ENCODE data around the gene OLR1.

The OLR1 gene

DNA sequence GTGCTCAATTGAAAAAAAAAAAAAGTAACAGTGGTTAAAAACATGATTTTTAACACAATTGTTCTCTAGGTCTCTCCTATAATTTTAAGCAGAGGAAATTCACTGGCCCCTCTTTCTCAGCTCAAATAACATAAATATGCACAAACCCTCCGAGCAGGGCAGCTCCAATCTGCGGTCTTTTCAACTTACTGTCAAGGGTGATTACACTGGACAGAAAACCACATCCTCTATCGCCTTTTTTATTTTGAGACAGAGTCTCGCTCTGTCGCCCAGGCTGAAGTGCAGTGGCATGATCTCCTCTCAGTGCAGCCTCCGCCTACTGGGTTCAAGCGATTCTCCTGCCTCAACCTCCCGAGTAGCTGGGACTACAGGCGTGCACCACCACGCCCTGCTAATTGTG is 24.3 kb upstream of the OLR1 start:
- H3K23ac ChIP-seq (ENCODE audit: low read depth, low read length, poor library complexity) = no peak overlapping the region
- no peaks in the 10 kb centered on the region for H3K4me1 ChIP-seq (ENCODE audit: control insufficient read depth in 2 of 2, insufficient read depth in 1 of 2, low read depth in 1 of 2, low read length in 2 of 2)
- no peak overlapping the region for H2BK120ac ChIP-seq (ENCODE audit: low read depth, low read length)
- H3K9me3 ChIP-seq (replicated peaks in 1 of 2; ENCODE audit: control insufficient read depth in 2 of 2, insufficient read depth in 1 of 2, low read depth in 1 of 2, low read length in 2 of 2) = no peaks in the 10 kb centered on the region
- H4K8ac ChIP-seq (ENCODE audit: low read depth, low read length) = no peak overlapping the region
- no peak for DNase-seq (ENCODE audit: low spot score)
- no peak overlapping the region for H2AK5ac ChIP-seq (ENCODE audit: low read depth, low read length)
- no peak overlapping the region for H3K9ac ChIP-seq (ENCODE audit: low read depth, low read length, poor library complexity)
- no peaks in the 10 kb centered on the region for H3K36me3 ChIP-seq (replicated peaks in 1 of 2; ENCODE audit: control insufficient read depth in 2 of 2, insufficient read depth in 2 of 2, low read length in 2 of 2)
- H3K4me3 ChIP-seq (ENCODE audit: low read length in 2 of 2) = no peak overlapping the region
- no peak overlapping the region for H3K14ac ChIP-seq (ENCODE audit: low read length)
- H2BK5ac ChIP-seq (ENCODE audit: low read length) = no peak overlapping the region
- H3K18ac ChIP-seq (ENCODE audit: low read length) = no peak overlapping the region
- H3K27ac ChIP-seq (replicated peaks; ENCODE audit: low read length) = no peak overlapping the region
- H3K4ac ChIP-seq (ENCODE audit: low read length) = no peak overlapping the region
- no peak overlapping the region for H2AFZ ChIP-seq (ENCODE audit: low read length)
- WGBS, 2 donors (ENCODE audit: extremely low coverage in 2 of 2, insufficient read length in 2 of 2, insufficient replicate concordance in 1 of 2) = no CpG with 5 or more reads among the region's 10 CpGs
- H2BK12ac ChIP-seq (ENCODE audit: low read length) = no peak overlapping the region
- H2BK15ac ChIP-seq (ENCODE audit: low read length) = no peak overlapping the region
- H3K4me2 ChIP-seq (ENCODE audit: insufficient read depth, low read length, poor library complexity, severe bottlenecking) = no peak overlapping the region
- no peaks in the 10 kb centered on the region for H3K27me3 ChIP-seq (ENCODE audit: control insufficient read depth in 3 of 3, insufficient read depth in 3 of 3, low read depth in 1 of 3, low read length in 3 of 3)
- no peak overlapping the region for H4K91ac ChIP-seq (ENCODE audit: low read depth, low read length, poor library complexity)
- no peaks in the 10 kb centered on the region for H3K79me1 ChIP-seq (ENCODE audit: low read depth, low read length)

GRCh38 chr12:10194160-10194670 is 22.3 kb upstream of the OLR1 start:
- H2BK15ac ChIP-seq (ENCODE audit: low read length) = no peak overlapping the region

GRCh38 chr12:10191865-10192264 is 19.9 kb upstream of the OLR1 start:
- no peaks in the 10 kb centered on the region for H3K9me3 ChIP-seq (replicated peaks in 1 of 2; ENCODE audit: control insufficient read depth in 2 of 2, insufficient read depth in 1 of 2, low read depth in 1 of 2, low read length in 2 of 2)
- H3K18ac ChIP-seq (ENCODE audit: low read length) = no peak overlapping the region
- no peak for DNase-seq (ENCODE audit: low spot score)
- no peak overlapping the region for H3K4me2 ChIP-seq (ENCODE audit: insufficient read depth, low read length, poor library complexity, severe bottlenecking)
- no peak overlapping the region for H3K23ac ChIP-seq (ENCODE audit: low read depth, low read length, poor library complexity)
- no peaks in the 10 kb centered on the region for H3K36me3 ChIP-seq (replicated peaks in 1 of 2; ENCODE audit: control insufficient read depth in 2 of 2, insufficient read depth in 2 of 2, low read length in 2 of 2)
- H3K27ac ChIP-seq (replicated peaks; ENCODE audit: low read length) = no peak overlapping the region
- H3K14ac ChIP-seq (ENCODE audit: low read length) = no peak overlapping the region
- no peaks in the 10 kb centered on the region for H3K4me1 ChIP-seq (ENCODE audit: control insufficient read depth in 2 of 2, insufficient read depth in 1 of 2, low read depth in 1 of 2, low read length in 2 of 2)
- H4K91ac ChIP-seq (ENCODE audit: low read depth, low read length, poor library complexity) = no peak overlapping the region
- H2AFZ ChIP-seq (ENCODE audit: low read length) = no peak overlapping the region
- no peaks in the 10 kb centered on the region for H3K79me1 ChIP-seq (ENCODE audit: low read depth, low read length)
- H3K4me3 ChIP-seq (ENCODE audit: low read length in 2 of 2) = no peak overlapping the region
- no peak overlapping the region for H3K4ac ChIP-seq (ENCODE audit: low read length)
- no peak overlapping the region for H2AK5ac ChIP-seq (ENCODE audit: low read depth, low read length)
- no CpG with 5 or more reads among the region's 2 CpGs for WGBS, 2 donors (ENCODE audit: extremely low coverage in 2 of 2, insufficient read length in 2 of 2, insufficient replicate concordance in 1 of 2)
- H2BK12ac ChIP-seq (ENCODE audit: low read length) = no peak overlapping the region
- H2BK5ac ChIP-seq (ENCODE audit: low read length) = no peak overlapping the region
- no peak overlapping the region for H3K9ac ChIP-seq (ENCODE audit: low read depth, low read length, poor library complexity)
- no peak overlapping the region for H4K8ac ChIP-seq (ENCODE audit: low read depth, low read length)
- H2BK120ac ChIP-seq (ENCODE audit: low read depth, low read length) = no peak overlapping the region
- no peak overlapping the region for H2BK15ac ChIP-seq (ENCODE audit: low read length)
- H3K27me3 ChIP-seq (ENCODE audit: control insufficient read depth in 3 of 3, insufficient read depth in 3 of 3, low read depth in 1 of 3, low read length in 3 of 3) = no peaks in the 10 kb centered on the region

More at GRCh38 chr12:10194160-10194670, 22.3 kb upstream of the OLR1 start:
- H3K4me3 ChIP-seq (ENCODE audit: low read length in 2 of 2) = no peak overlapping the region
- no peaks in the 10 kb centered on the region for H3K9me3 ChIP-seq (replicated peaks in 1 of 2; ENCODE audit: control insufficient read depth in 2 of 2, insufficient read depth in 1 of 2, low read depth in 1 of 2, low read length in 2 of 2)
- H2BK5ac ChIP-seq (ENCODE audit: low read length) = no peak overlapping the region
- H3K9ac ChIP-seq (ENCODE audit: low read depth, low read length, poor library complexity) = no peak overlapping the region
- H3K36me3 ChIP-seq (replicated peaks in 1 of 2; ENCODE audit: control insufficient read depth in 2 of 2, insufficient read depth in 2 of 2, low read length in 2 of 2) = no peaks in the 10 kb centered on the region
- H2AFZ ChIP-seq (ENCODE audit: low read length) = no peak overlapping the region
- no peak overlapping the region for H4K8ac ChIP-seq (ENCODE audit: low read depth, low read length)
- H3K27me3 ChIP-seq (ENCODE audit: control insufficient read depth in 3 of 3, insufficient read depth in 3 of 3, low read depth in 1 of 3, low read length in 3 of 3) = no peaks in the 10 kb centered on the region
- H3K79me1 ChIP-seq (ENCODE audit: low read depth, low read length) = no peaks in the 10 kb centered on the region
- no peak overlapping the region for H3K18ac ChIP-seq (ENCODE audit: low read length)
- DNase-seq (ENCODE audit: low spot score) = no peak
- H3K27ac ChIP-seq (replicated peaks; ENCODE audit: low read length) = no peak overlapping the region
- H3K14ac ChIP-seq (ENCODE audit: low read length) = no peak overlapping the region
- no peak overlapping the region for H2AK5ac ChIP-seq (ENCODE audit: low read depth, low read length)
- no peak overlapping the region for H3K4me2 ChIP-seq (ENCODE audit: insufficient read depth, low read length, poor library complexity, severe bottlenecking)
- no peak overlapping the region for H2BK120ac ChIP-seq (ENCODE audit: low read depth, low read length)
- H2BK12ac ChIP-seq (ENCODE audit: low read length) = no peak overlapping the region
- H3K23ac ChIP-seq (ENCODE audit: low read depth, low read length, poor library complexity) = no peak overlapping the region
- WGBS, 2 donors (ENCODE audit: extremely low coverage in 2 of 2, insufficient read length in 2 of 2, insufficient replicate concordance in 1 of 2) = no CpG with 5 or more reads among the region's 3 CpGs
- no peaks in the 10 kb centered on the region for H3K4me1 ChIP-seq (ENCODE audit: control insufficient read depth in 2 of 2, insufficient read depth in 1 of 2, low read depth in 1 of 2, low read length in 2 of 2)
- H4K91ac ChIP-seq (ENCODE audit: low read depth, low read length, poor library complexity) = no peak overlapping the region
- H3K4ac ChIP-seq (ENCODE audit: low read length) = no peak overlapping the region

GRCh38 chr12:10190558-10191388 is 18.8 kb upstream of the OLR1 start:
- Histone ChIP-seq H3K18ac (ENCODE audit: low read length) (no peak overlapping the region), H3K27ac (replicated peaks; ENCODE audit: low read length) (no peak overlapping the region), H2BK15ac (ENCODE audit: low read length) (no peak overlapping the region), H2AK5ac (ENCODE audit: low read depth, low read length) (no peak overlapping the region), H4K8ac (ENCODE audit: low read depth, low read length) (no peak overlapping the region), H3K27me3 (ENCODE audit: control insufficient read depth in 3 of 3, insufficient read depth in 3 of 3, low read depth in 1 of 3, low read length in 3 of 3) (no peaks in the 10 kb centered on the region), H2BK12ac (ENCODE audit: low read length) (no peak overlapping the region), H3K9ac (ENCODE audit: low read depth, low read length, poor library complexity) (no peak overlapping the region), H3K14ac (ENCODE audit: low read length) (no peak overlapping the region), H3K23ac (ENCODE audit: low read depth, low read length, poor library complexity) (no peak overlapping the region), H3K4me3 (ENCODE audit: low read length in 2 of 2) (no peak overlapping the region), H3K4me1 (ENCODE audit: control insufficient read depth in 2 of 2, insufficient read depth in 1 of 2, low read depth in 1 of 2, low read length in 2 of 2) (no peaks in the 10 kb centered on the region), H3K4ac (ENCODE audit: low read length) (no peak overlapping the region), H2BK120ac (ENCODE audit: low read depth, low read length) (no peak overlapping the region), H3K9me3 (replicated peaks in 1 of 2; ENCODE audit: control insufficient read depth in 2 of 2, insufficient read depth in 1 of 2, low read depth in 1 of 2, low read length in 2 of 2) (no peaks in the 10 kb centered on the region), H3K79me1 (ENCODE audit: low read depth, low read length) (peaks cover 2% of the 10 kb centered on the region), H3K36me3 (replicated peaks in 1 of 2; ENCODE audit: control insufficient read depth in 2 of 2, insufficient read depth in 2 of 2, low read length in 2 of 2) (no peaks in the 10 kb centered on the region), H2AFZ (ENCODE audit: low read length) (no peak overlapping the region), H4K91ac (ENCODE audit: low read depth, low read length, poor library complexity) (no peak overlapping the region), H3K4me2 (ENCODE audit: insufficient read depth, low read length, poor library complexity, severe bottlenecking) (no peak overlapping the region), H2BK5ac (ENCODE audit: low read length) (no peak overlapping the region)
- no CpG with 5 or more reads among the region's 13 CpGs for WGBS, 2 donors (ENCODE audit: extremely low coverage in 2 of 2, insufficient read length in 2 of 2, insufficient replicate concordance in 1 of 2)
- DNase-seq (ENCODE audit: low spot score) = no peak

Data from neuronal stem cell (in vitro differentiated cells).